GM20000 (cell line): ENCODE measurements around the gene FYB1.

Source experiments
- DNase-seq: peaks from one replicate; pipeline ENCODE4 v3.0.0; 2012; ENCODE audit warnings: low spot score
- TF ChIP-seq, protein P1 (sequence below): IDR thresholded peaks from 2 replicates; pipeline ENCODE4 v1.5.1; 2012; ENCODE audit warnings: mild to moderate bottlenecking, control low read depth; ENCODE audit errors: extremely low read depth, missing control alignments

The FYB1 gene

DNA sequence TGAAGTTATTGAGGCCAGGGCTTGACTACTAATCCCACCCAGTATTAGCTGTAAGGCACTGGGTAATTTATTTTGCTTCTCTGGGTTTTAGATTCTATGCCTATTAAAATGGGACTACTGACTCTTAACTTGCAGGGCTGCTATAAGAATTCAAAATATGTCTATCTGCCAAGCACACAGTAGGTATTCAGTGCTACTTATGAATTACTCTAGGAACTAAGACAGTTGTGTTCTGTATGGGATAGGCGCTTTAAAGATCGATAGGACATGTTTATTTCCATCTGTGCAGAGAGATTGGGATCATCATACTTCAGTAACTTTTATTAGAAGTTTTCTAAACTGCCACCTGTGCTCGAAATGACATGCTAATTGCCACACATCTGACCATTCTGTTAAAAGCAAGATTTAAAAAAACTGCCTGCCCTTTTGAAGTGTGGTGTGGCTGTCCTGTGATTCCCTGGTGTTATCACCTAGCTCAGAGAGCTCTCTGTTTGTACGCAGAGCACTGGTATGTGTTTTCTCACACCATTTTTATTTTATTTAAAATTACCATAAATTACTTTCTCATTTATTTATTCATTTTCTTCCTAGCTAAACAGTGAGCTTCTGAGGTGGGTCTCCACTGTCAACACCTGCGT, 58.7 kb downstream of the FYB1 start:
- DNase-seq, result no peak
- TF ChIP-seq, protein P1, sequence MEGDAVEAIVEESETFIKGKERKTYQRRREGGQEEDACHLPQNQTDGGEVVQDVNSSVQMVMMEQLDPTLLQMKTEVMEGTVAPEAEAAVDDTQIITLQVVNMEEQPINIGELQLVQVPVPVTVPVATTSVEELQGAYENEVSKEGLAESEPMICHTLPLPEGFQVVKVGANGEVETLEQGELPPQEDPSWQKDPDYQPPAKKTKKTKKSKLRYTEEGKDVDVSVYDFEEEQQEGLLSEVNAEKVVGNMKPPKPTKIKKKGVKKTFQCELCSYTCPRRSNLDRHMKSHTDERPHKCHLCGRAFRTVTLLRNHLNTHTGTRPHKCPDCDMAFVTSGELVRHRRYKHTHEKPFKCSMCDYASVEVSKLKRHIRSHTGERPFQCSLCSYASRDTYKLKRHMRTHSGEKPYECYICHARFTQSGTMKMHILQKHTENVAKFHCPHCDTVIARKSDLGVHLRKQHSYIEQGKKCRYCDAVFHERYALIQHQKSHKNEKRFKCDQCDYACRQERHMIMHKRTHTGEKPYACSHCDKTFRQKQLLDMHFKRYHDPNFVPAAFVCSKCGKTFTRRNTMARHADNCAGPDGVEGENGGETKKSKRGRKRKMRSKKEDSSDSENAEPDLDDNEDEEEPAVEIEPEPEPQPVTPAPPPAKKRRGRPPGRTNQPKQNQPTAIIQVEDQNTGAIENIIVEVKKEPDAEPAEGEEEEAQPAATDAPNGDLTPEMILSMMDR, result no peak

DNA sequence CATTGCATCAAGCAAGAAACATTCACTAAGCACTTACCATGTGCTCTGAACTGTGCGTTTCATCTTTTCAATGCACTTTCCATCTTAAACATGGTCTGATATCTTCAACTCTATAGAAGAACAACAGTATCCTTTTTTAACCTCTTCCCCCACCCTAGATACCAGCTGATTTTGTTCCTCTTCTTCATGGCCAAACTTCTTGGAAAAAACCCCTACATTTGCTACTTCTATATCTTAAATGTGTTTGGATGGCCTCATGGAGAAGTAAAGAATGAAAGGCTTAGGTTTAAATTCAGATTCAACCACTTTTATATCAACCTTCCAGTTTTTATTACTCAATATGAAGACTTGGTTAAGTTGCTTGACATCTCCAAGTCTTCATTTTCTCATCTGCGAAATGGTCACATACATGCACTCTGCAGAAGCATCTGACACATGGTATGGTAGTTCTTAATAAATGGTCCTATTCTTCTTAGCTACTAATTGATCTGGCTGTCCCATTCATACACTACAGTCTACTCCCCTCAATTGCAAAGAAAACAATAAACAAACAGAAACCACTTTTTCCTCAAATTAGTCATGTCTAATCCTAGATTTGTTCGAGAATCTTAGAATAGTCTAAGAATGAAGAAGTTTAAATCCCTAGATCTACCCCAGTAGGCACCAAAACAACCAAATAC, 59.4 kb downstream of the FYB1 start:
- DNase-seq, result no peak
- TF ChIP-seq, protein P1, result no peak

DNA sequence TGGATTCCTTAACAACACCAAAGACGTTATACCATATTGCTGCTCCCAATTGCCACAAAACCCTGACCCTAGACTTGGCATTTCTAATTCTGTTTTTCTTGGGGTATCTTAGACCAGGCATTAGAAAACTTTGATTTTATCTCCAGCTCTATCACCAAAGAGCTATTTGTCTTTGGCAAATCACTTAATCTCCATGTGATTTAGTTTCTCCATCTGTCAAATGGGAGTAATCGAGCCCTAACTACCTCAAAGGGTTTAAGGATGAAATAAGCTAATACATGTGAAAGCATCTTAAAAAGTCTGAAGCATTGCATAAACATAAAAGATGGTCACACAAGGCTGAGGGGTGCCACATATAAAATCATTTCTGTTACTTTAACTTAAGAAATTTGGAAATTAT, 60.6 kb downstream of the FYB1 start:
- no peak for DNase-seq
- TF ChIP-seq, protein P1, result no peak

DNA sequence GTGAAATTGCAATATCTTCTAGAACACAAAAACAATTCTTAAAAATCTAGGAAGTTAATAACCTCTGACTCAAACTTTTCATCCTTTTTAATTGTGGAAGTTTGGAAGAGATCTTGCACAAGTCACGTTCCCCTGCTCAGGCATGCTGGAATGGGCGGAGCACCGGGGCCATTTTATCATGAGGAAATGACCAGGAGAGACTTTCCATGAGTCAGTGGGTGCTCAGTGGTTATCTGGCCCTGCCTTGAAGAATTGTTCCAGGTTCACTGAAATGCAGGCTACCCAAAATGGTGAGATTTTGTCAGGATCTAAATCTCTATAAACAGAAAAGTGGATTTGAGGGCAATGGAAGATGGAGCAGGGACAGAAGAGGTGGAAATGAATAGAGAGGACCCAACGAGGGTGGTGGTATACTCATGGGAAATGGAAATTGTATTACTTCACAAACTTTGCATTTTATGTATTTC, 61.2 kb downstream of the FYB1 start:
- no peak for DNase-seq
- TF ChIP-seq, protein P1, result no peak

DNA sequence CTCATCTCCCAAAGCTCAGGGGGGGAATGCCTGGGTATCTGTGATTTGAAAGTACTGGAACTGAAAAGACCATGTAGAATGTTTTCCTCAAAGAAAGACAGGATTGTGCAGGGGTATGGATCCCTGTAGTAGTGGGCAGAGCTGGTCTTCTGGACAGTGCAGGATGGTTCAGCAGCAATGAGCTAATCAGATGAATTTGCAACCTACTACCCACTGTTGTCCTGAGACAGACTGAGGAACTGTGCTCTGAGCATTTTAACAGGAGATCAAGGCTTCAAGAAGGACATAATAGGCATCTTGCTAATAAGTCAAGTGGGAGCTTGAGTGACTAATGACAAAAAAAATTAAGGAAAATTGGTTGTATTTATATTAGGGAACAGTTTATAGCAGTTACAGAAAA, 61.7 kb downstream of the FYB1 start:
- DNase-seq, result no peak
- TF ChIP-seq, protein P1, result no peak

DNA sequence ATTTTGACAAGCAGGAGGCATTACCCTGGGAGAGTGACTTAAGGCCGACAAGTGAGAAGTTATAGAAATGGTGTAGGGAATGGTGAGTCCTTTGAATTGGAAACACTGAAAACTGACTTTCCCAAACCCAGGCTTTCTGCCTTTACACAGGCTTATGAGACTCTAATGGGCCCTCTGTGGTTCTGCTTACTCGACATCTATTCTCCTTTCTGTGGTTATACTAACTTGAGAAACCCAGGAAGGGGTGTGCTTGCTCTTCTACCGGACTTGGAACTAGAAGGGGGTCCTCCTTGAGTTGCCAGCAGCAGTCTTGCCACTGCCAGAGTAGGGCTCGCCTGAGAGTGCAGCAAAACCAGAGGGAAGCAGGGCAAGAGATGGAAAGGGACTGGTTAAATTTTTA, 63.3 kb downstream of the FYB1 start:
- TF ChIP-seq, protein P1, result no peak
- no peak for DNase-seq

DNA sequence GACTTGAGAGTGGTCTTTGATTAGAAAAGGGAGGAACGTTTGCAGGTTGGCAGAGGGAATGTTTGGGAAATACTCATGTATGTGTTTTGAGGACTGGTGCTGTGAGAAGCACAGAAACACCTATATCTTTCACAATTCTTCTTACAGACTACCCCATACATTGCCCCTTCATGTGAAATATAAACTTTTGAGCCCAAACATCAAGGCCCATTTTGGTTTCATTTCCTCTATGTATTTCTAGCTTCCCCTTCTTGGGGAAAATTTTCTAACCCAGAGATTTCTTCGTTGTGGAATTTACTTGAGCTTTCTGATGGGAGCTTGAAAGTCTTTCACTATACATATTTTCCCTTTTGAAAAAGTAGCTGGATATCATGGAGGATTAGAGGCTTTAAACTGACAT, 67.6 kb downstream of the FYB1 start:
- DNase-seq, result no peak
- TF ChIP-seq, protein P1, result no peak
